ENCODE data around the gene KCNIP4. TPM values are rescaled to one million over a fixed set of nuclear protein-coding genes. Genes with fewer than 3 reads are reported as not detected.

KCNIP4 gene
- total RNA-seq, 1 donor from 2014 or later, result 0.39 TPM

DNA sequence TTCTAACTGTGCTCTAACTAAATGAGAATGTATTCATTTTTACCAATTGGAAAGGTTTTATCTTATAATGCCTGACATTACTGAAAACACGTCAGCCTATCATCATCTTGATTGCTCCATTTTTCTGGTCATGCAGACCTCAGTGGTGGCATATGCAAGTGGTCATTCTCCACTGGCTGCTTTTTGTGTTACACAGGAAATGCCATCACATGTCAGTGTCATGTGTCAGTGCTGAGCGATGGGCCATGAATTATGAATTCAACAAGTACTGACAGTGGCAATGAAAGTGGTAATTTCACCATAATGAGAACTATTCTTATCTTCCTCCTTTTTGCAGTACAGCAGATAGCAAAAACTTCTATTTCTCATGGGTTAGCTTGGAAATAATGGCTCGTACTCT lies 1057.8 kb downstream of the KCNIP4 start:
- no peak overlapping the region for H3K27ac Mint-ChIP-seq
- no peaks in the 10 kb centered on the region for H3K36me3 Mint-ChIP-seq
- H3K36me3 ChIP-seq, result no peaks in the 10 kb centered on the region
- no peaks in the 10 kb centered on the region for H4K20me1 ChIP-seq (ENCODE audit: low read depth)
- no peak overlapping the region for H3K4me3 ChIP-seq
- no peaks in the 10 kb centered on the region for H3F3A ChIP-seq (ENCODE audit: low read depth)
- no peaks in the 10 kb centered on the region for H3K27me3 Mint-ChIP-seq (ENCODE audit: insufficient read depth, low read depth)
- H3K9me3 ChIP-seq (ENCODE audit: low read depth), result no peaks in the 10 kb centered on the region
- no peak overlapping the region for H3K9ac ChIP-seq
- no peaks in the 10 kb centered on the region for H3K4me1 Mint-ChIP-seq
- no peak overlapping the region for H3K4me2 ChIP-seq
- H3K27me3 ChIP-seq, result no peaks in the 10 kb centered on the region
- H3K27ac ChIP-seq, result no peak overlapping the region
- H3K9me3 Mint-ChIP-seq, result no peaks in the 10 kb centered on the region
- TF ChIP-seq EZH2phosphoT487 (IDR thresholded peaks at IDR 0.05), result no peak
- DNase-seq (ENCODE audit: low spot score), result no peak
- no peak overlapping the region for H2AFZ ChIP-seq (replicated peaks)
- no peaks in the 10 kb centered on the region for H3K4me1 ChIP-seq
- no peaks in the 10 kb centered on the region for H3K79me2 ChIP-seq (ENCODE audit: low read depth)
- H3K4me3 Mint-ChIP-seq, result no peak overlapping the region

DNA sequence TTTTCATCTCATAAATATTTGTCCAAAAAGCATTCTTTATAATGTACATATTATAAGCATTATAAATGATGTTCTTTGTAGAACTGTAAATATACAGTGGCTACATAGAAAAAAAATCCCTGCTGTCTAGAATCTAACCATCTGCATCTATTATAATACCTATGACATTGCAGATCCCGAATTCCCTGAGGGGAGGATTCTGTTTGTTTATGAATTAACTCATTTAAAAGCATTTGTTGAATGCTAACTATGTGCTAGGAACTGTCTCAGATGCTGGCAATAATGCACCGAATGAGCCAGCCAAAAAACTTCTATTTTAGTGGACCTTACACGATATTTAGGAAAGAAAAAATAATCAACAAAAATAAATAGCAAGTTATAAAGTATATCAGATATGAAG lies 1058.7 kb downstream of the KCNIP4 start:
- Histone ChIP-seq H4K20me1 (ENCODE audit: low read depth) (no peaks in the 10 kb centered on the region), H3K27ac (no peak overlapping the region), H3K4me3 (no peak overlapping the region), H3K9me3 (ENCODE audit: low read depth) (no peaks in the 10 kb centered on the region), H2AFZ (replicated peaks) (no peak overlapping the region), H3K79me2 (ENCODE audit: low read depth) (no peaks in the 10 kb centered on the region), H3K36me3 (no peaks in the 10 kb centered on the region), H3K4me1 (no peaks in the 10 kb centered on the region), H3K27me3 (no peaks in the 10 kb centered on the region), H3F3A (ENCODE audit: low read depth) (no peaks in the 10 kb centered on the region), H3K9ac (no peak overlapping the region), H3K4me2 (no peak overlapping the region)
- Mint-ChIP-seq H3K4me1 (no peaks in the 10 kb centered on the region), H3K9me3 (no peaks in the 10 kb centered on the region), H3K27me3 (ENCODE audit: insufficient read depth, low read depth) (no peaks in the 10 kb centered on the region), H3K36me3 (no peaks in the 10 kb centered on the region), H3K27ac (no peak overlapping the region), H3K4me3 (no peak overlapping the region)
- DNase-seq (ENCODE audit: low spot score), result no peak
- TF ChIP-seq EZH2phosphoT487 (IDR thresholded peaks at IDR 0.05), result no peak
- TF ChIP-seq, protein P1, sequence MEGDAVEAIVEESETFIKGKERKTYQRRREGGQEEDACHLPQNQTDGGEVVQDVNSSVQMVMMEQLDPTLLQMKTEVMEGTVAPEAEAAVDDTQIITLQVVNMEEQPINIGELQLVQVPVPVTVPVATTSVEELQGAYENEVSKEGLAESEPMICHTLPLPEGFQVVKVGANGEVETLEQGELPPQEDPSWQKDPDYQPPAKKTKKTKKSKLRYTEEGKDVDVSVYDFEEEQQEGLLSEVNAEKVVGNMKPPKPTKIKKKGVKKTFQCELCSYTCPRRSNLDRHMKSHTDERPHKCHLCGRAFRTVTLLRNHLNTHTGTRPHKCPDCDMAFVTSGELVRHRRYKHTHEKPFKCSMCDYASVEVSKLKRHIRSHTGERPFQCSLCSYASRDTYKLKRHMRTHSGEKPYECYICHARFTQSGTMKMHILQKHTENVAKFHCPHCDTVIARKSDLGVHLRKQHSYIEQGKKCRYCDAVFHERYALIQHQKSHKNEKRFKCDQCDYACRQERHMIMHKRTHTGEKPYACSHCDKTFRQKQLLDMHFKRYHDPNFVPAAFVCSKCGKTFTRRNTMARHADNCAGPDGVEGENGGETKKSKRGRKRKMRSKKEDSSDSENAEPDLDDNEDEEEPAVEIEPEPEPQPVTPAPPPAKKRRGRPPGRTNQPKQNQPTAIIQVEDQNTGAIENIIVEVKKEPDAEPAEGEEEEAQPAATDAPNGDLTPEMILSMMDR (IDR thresholded peaks at IDR 0.05), result no peak
- no peak for TF ChIP-seq EZH2 (IDR thresholded peaks at IDR 0.05)

GRCh38 chr4:20883677-20884076 lies 1064.9 kb downstream of the KCNIP4 start:
- Histone ChIP-seq H3K9me3 (ENCODE audit: low read depth) (no peaks in the 10 kb centered on the region), H3K9ac (no peak overlapping the region), H3K79me2 (ENCODE audit: low read depth) (no peaks in the 10 kb centered on the region), H3K27ac (no peak overlapping the region), H4K20me1 (ENCODE audit: low read depth) (no peaks in the 10 kb centered on the region), H3K4me2 (no peak overlapping the region), H3F3A (ENCODE audit: low read depth) (no peaks in the 10 kb centered on the region), H3K4me1 (no peaks in the 10 kb centered on the region), H2AFZ (replicated peaks) (no peak overlapping the region), H3K36me3 (no peaks in the 10 kb centered on the region), H3K4me3 (no peak overlapping the region), H3K27me3 (no peaks in the 10 kb centered on the region)
- Mint-ChIP-seq H3K36me3 (no peaks in the 10 kb centered on the region), H3K9me3 (no peaks in the 10 kb centered on the region), H3K27me3 (ENCODE audit: insufficient read depth, low read depth) (no peaks in the 10 kb centered on the region), H3K4me1 (no peaks in the 10 kb centered on the region), H3K4me3 (no peak overlapping the region), H3K27ac (no peak overlapping the region)
- DNase-seq (ENCODE audit: low spot score), result no peak
- TF ChIP-seq EZH2 (IDR thresholded peaks at IDR 0.05), result no peak
- no peak for TF ChIP-seq EZH2phosphoT487 (IDR thresholded peaks at IDR 0.05)

DNA sequence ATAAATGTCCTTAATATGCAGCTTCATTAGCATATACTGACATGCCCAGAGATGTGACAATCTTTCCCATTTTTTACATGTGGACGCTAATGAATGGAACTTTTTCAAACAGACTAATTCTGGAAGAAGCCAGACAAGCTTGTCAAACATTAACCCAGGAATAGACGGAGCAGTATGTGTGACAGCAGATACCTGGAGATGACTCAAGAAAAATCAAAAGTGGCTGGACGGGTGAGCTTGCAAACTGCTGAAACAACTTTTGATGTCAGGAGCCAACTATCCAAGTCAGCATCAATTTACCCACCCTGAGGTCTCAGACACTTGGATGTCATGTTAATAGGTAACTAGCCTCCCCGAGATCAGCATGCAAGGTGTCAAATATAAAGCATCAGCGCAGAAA lies 1065.3 kb downstream of the KCNIP4 start:
- no peaks in the 10 kb centered on the region for H3K36me3 Mint-ChIP-seq

More for the DNA sequence above, 1065.3 kb downstream of the KCNIP4 start:
- H4K20me1 ChIP-seq (ENCODE audit: low read depth), result no peaks in the 10 kb centered on the region
- no peak overlapping the region for H3K4me3 ChIP-seq
- H2AFZ ChIP-seq (replicated peaks), result no peak overlapping the region
- no peak overlapping the region for H3K4me2 ChIP-seq
- H3K9ac ChIP-seq, result no peak overlapping the region
- no peak overlapping the region for H3K27ac ChIP-seq
- no peak for DNase-seq (ENCODE audit: low spot score)
- no peaks in the 10 kb centered on the region for H3K36me3 ChIP-seq
- Mint-ChIP-seq H3K4me3 (no peak overlapping the region), H3K27ac (no peak overlapping the region), H3K4me1 (no peaks in the 10 kb centered on the region), H3K27me3 (ENCODE audit: insufficient read depth, low read depth) (no peaks in the 10 kb centered on the region), H3K9me3 (no peaks in the 10 kb centered on the region)
- no peaks in the 10 kb centered on the region for H3K27me3 ChIP-seq
- H3K9me3 ChIP-seq (ENCODE audit: low read depth), result no peaks in the 10 kb centered on the region
- no peaks in the 10 kb centered on the region for H3K4me1 ChIP-seq
- no peaks in the 10 kb centered on the region for H3F3A ChIP-seq (ENCODE audit: low read depth)
- no peak for TF ChIP-seq EZH2 (IDR thresholded peaks at IDR 0.05)
- TF ChIP-seq, protein P1 (IDR thresholded peaks at IDR 0.05), result no peak
- TF ChIP-seq EZH2phosphoT487 (IDR thresholded peaks at IDR 0.05), result no peak
- H3K79me2 ChIP-seq (ENCODE audit: low read depth), result no peaks in the 10 kb centered on the region
